Upper lobe of left lung (tissue), 6 donors: ENCODE results near the gene TMEM44. TPM values are rescaled to one million over a fixed set of nuclear protein-coding genes. Genes with fewer than 3 reads are reported as not detected.

ENCODE experiments used
- ATAC-seq, 2 donors: fragments of 200-7000 bp; cut with Tn5 transposase; one replicate each; pipeline ENCODE4 v1.9.1; 2022; ENCODE audit warnings: mild to moderate bottlenecking in 2 of 2, moderate library complexity in 2 of 2; ENCODE audit not compliant: low FRiP score in 2 of 2
- DNase-seq, 2 donors: peaks; one replicate each; pipeline ENCODE4 v3.0.0-alpha.2; 2019 to 2020
- H3K27ac ChIP-seq, 4 donors: fragments of 200-600 bp; sonication (generic); one replicate each; pipeline ENCODE4 v1.5.1; 2016 to 2019
- H3K27me3 ChIP-seq, 4 donors: fragments of 200-600 bp; sonication (generic); one replicate each; pipeline ENCODE4 v1.5.1; 2017 to 2019
- H3K36me3 ChIP-seq, 4 donors: fragments of 200-600 bp; sonication (generic); one replicate each; pipeline ENCODE4 v1.5.1; 2016 to 2019
- H3K4me1 ChIP-seq, 4 donors: fragments of 200-600 bp; sonication (generic); one replicate each; pipeline ENCODE4 v1.5.1; 2018 to 2019
- H3K4me3 ChIP-seq, 4 donors: fragments of 200-600 bp; sonication (generic); one replicate each; pipeline ENCODE4 v1.5.1; 2017 to 2019; ENCODE audit warnings: mild to moderate bottlenecking in 2 of 4, moderate library complexity in 1 of 4
- H3K9me3 ChIP-seq, 4 donors: fragments of 200-600 bp; sonication (generic); one replicate each; pipeline ENCODE4 v1.5.1; 2018 to 2019
- CTCF ChIP-seq, 6 experiments: fragments of 450-650 bp in 4 of 6; fragments of 200-600 bp in 2 of 6; sonication (generic) in 2 of 6; IDR thresholded peaks; one replicate each; pipeline ENCODE4 v1.5.1; 2016 to 2019; ENCODE audit warnings: antibody characterized with exemption in 6 of 6
- EP300 ChIP-seq, 4 donors: sonication (generic); formaldehyde crosslinking; IDR thresholded peaks; one replicate each; pipeline ENCODE4 v1.5.1; 2017; ENCODE audit warnings: antibody characterized with exemption in 4 of 4, control low read depth in 2 of 4
- POLR2A ChIP-seq, 4 donors: fragments of 450-650 bp; IDR thresholded peaks; one replicate each; pipeline ENCODE4 v1.5.1; 2016 to 2017; ENCODE audit warnings: antibody characterized with exemption in 4 of 4, mild to moderate bottlenecking in 2 of 4
- POLR2AphosphoS5 ChIP-seq, 2 donors: sonication (generic); formaldehyde crosslinking; IDR thresholded peaks; one replicate each; pipeline ENCODE4 v1.5.1; 2017; ENCODE audit warnings: antibody characterized with exemption in 2 of 2
- WGBS, 2 donors: methylation state at CpG; one replicate each; pipeline ENCODE4 v1.1.5; 2017 to 2018; 5-methylcytosine and 5-hydroxymethylcytosine counted together
- total RNA-seq, 6 donors: library from RNA; depleted of rRNA in 4 of 6; stranded (reverse); fragments of >200 nt in 4 of 6; gene quantifications; one replicate each; pipeline versions ENCODE4 v1.1.0 to v1.2.1, GENCODE V29; 2016 to 2021
- donor health status: DM: no; HTN: no; CAD: no; lungs with moderate emphysema.
- donor health status: DM: no; HTN: yes; CAD: no; lungs with severe emphysema.

The TMEM44 gene
- total RNA-seq, 6 donors from 2014 or later: 12.9 to 39.3 (median 22.1) TPM

- DNase-seq (peak in 1 of 2 donors; percentile 36), ATAC-seq (peak in 1 of 2 donors; percentile 68)
- Histone ChIP-seq H3K27ac (no peak overlapping the region), H3K36me3 (peaks cover 0 to 28% (median 11%) of the 10 kb centered on the region in 4 donors), H3K27me3 (no peaks in the 10 kb centered on the region), H3K4me1 (peaks cover 0 to 8% (median 2%) of the 10 kb centered on the region in 4 donors), H3K9me3 (no peaks in the 10 kb centered on the region), H3K4me3 (no peak overlapping the region)
- TF ChIP-seq CTCF (IDR thresholded peaks at IDR 0.05): no peak
- TF ChIP-seq EP300 (IDR thresholded peaks at IDR 0.05): no peak
- WGBS, 2 donors: 85 to 88% methylated on average over 25 of the region's 25 CpGs
Measured at GRCh38 chr3:194598771-194599557, 34.3 kb downstream of the TMEM44 start.

GRCh38 chr3:194596906-194597305 is 36.3 kb downstream of the TMEM44 start:
- DNase-seq: no peak
- ATAC-seq: no peak
- Histone ChIP-seq H3K27me3 (no peaks in the 10 kb centered on the region), H3K27ac (no peak overlapping the region), H3K4me1 (peaks cover 0 to 8% (median 5%) of the 10 kb centered on the region in 4 donors), H3K9me3 (no peaks in the 10 kb centered on the region), H3K36me3 (peaks cover 0 to 14% (median 6%) of the 10 kb centered on the region in 4 donors), H3K4me3 (no peak overlapping the region)
- TF ChIP-seq EP300 (IDR thresholded peaks at IDR 0.05): no peak
- no peak for TF ChIP-seq POLR2AphosphoS5 (IDR thresholded peaks at IDR 0.05)
- TF ChIP-seq CTCF (IDR thresholded peaks at IDR 0.05): no peak
- no peak for TF ChIP-seq POLR2A (IDR thresholded peaks at IDR 0.05)
- WGBS, 2 donors: 76 to 82% methylated on average over 5 of the region's 5 CpGs

- peaks cover 0 to 25% (median 10%) of the 10 kb centered on the region in 4 donors for H3K36me3 ChIP-seq
- ATAC-seq (peak; percentile 66 to 89), DNase-seq (no peak)
- H3K4me1 ChIP-seq: peaks cover 0 to 8% (median 5%) of the 10 kb centered on the region in 4 donors
- 73 to 79% methylated on average over 10 of the region's 10 CpGs for WGBS, 2 donors
- TF ChIP-seq POLR2A (IDR thresholded peaks at IDR 0.05) (no peak), EP300 (IDR thresholded peaks at IDR 0.05) (no peak), POLR2AphosphoS5 (IDR thresholded peaks at IDR 0.05) (no peak), CTCF (IDR thresholded peaks at IDR 0.05) (no peak)
- H3K27ac ChIP-seq: no peak overlapping the region
- H3K9me3 ChIP-seq: no peaks in the 10 kb centered on the region
- no peak overlapping the region for H3K4me3 ChIP-seq
- no peaks in the 10 kb centered on the region for H3K27me3 ChIP-seq
Measured at GRCh38 chr3:194592798-194593752, 40.1 kb downstream of the TMEM44 start.

- Histone ChIP-seq H3K36me3 (peaks cover 0 to 34% (median 9%) of the 10 kb centered on the region in 4 donors), H3K4me1 (peaks cover 6 to 20% (median 17%) of the 10 kb centered on the region in 4 donors), H3K27ac (no peak overlapping the region), H3K27me3 (no peaks in the 10 kb centered on the region), H3K9me3 (no peaks in the 10 kb centered on the region), H3K4me3 (no peak overlapping the region)
- TF ChIP-seq POLR2A (IDR thresholded peaks at IDR 0.05) (no peak), CTCF (IDR thresholded peaks at IDR 0.05) (no peak), POLR2AphosphoS5 (IDR thresholded peaks at IDR 0.05) (no peak), EP300 (IDR thresholded peaks at IDR 0.05) (no peak)
- ATAC-seq (no peak), DNase-seq (no peak)
- 93 to 100% methylated on average over 3 of the region's 3 CpGs for WGBS, 2 donors
Measured at GRCh38 chr3:194588741-194589140, 44.5 kb downstream of the TMEM44 start.
